DMS153 (cell line): ENCODE results near the gene F7.
"Not testable (repeated sequence)": the region's sequence is repeated elsewhere in the genome, so short reads cannot be mapped to it uniquely, and the experiment has no call there.

ENCODE experiments used
- DNase-seq: peaks from one replicate; lab custom pipeline; 2025; lab: John Stamatoyannopoulos, UW

Gene F7

DNA sequence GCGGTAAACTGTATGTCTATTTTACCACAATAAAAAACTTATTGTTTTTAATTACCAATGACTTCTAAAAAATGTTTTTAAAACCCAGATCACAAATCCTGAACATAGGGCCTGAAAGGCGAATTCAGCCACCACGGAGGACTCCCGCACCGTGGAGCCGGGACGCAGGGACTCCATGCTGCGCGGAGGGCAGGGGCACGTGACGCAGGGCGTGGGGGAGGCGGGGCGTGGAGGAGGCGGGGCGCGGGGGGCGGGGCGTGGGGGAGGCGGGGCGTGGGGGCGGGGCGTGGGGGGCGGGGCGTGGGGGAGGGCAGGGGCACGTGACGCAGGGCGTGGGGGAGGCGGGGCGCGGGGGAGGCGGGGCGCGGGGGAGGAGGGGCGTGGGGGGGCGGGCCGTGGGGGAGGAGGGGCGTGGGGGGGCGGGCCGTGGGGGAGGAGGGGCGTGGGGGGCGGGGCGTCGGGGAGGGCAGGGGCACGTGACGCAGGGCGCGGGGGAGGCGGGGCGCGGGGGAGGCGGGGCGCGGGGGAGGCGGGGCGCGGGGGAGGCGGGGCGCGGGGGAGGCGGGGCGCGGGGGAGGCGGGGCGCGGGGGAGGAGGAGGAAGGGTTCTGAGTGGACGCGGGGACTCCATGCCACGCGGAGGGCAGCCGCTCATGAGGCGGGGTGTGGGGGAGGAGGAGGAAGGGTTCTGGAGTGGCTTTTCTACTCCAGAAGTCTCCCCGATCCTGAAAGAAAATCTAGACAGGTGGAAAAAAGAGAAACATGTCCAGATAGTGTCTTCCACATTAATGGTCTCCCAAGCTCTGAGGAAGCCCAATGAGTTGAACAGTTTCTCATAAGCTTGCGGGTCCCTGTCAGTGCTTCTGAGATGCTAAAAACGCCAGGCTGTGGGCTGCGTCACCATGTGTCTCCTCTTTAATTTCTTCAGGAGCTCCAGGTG, 48.5 kb downstream of the F7 start:
- DNase-seq: no peak

DNA sequence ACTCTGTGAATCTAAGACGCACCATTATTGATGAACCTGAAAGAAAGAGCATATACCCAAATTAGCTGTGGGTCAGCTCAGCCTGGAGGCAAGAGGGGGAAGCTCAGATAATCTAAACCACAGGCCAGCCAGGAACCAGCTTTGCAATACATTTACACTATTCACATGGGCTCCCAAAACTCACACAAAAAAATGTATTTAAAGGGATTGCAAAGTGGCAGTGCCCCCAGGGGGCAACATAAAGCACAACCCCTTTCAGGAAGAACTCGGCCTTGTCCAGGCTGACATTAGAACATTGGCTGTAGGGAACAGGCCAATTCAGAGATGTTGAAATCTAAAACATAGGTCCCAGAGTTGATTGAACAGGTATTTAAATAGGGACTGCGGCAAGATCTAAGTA, 49.6 kb downstream of the F7 start:
- no peak for DNase-seq

DNA sequence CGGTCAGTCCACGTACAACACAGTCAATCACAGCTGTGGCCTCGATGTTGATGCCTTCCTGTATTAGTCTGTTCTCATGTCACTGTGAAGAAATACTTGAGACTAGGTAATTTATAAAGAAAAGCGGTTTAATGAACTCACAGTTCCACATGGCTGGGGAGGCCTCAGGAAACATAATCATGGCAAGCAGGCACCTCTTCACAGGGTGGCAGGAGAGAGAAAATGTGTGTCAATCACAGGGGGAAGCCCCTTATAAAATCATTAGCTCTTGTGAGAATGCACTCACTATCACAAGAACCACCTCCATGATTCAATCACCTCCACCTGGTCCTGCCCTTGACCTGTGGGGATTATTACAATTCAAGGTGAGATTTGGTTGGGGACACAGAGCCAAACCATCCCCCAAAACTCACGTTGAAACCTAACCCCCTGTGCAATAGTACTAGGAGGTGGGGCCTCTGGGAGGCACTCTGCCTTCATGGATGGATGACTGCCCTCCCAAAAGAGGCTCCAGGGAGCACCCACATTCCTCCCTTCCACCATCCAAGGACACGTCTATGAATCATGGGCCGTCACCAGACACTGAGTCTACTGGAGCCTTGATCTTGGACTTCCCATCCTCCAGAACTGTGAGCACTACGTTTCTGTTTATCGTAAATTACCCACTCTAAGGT, 50.5 kb downstream of the F7 start:
- no peak for DNase-seq

DNA sequence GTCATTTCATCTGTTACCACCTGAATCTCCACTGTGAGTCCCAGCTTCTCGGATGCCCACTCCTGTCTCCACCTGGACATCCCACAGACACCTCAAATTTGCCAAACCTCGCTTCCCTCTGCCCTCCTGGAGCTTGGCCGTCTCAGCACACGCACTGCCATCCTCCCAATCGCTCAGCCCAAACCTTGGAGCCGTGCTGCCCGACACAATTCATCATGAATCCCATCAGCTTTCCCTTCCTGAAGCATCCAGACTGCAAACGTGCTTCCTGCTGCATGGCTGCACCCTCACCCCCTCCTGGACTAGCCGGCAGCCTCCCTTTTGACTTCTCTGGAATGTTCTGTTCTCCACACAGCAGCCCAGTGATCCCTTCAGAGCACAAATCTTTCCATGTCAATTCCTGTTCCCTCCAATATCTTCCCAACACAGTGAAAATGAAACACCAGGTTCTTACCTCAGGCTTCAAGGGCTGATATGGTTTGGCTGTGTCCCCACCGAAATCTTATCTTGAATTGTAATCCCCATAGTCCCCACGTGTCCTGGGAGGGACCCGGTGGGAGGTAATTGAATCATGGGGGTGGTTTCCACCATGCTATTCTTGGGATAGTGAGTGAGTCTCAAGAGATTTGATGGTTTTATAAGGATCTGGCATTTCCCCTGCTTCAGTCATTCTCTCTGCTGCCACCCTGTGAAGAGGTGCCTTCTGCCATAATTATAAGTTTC, 51.8 kb downstream of the F7 start:
- DNase-seq: no peak

DNA sequence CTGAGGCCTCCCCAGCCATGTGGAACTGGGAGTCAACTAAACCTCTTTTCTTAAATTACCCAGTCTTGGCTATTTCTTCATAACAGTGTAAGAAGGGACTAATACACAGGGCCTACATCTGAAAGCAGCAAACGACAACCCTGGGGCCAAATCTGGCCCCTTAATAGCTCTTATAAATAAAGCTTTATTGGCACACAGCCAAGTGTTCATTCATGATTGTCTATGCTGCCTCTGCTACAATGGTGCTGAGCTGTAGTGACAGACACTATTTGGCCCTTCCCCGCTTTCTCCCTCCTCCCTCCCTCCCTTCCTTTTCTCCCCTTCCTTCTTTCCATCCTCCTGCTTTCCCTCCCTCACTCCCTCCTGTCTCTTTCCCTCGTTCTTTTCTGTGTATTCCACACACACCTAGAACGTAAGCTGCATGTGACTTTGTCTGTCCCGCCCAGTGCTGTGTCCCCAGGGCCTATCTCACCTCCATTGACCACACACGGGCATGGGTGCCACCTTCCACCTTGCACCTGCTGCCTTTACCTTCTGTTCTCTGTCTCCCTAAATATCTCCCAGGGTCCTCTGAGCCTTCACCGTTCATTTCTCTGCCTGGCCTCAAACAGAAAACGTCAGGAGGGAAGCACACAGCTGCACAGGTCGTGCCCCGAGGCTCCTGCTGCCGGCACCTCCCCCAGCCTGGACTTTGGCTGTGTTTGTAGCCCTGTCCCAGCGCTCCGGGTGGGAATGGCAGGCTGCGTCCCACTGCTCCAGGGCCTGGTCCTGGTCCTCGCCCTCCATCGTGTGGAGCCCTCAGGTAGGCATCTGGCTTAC, 52.5 kb downstream of the F7 start, which contains the start of gene PROZ:
Gene PROZ, plus strand, starts transcription at position 720 of the 819 bp plus-strand sequence. Its CDS starts 13 bp downstream, at position 733.
- DNase-seq: no peak

DNA sequence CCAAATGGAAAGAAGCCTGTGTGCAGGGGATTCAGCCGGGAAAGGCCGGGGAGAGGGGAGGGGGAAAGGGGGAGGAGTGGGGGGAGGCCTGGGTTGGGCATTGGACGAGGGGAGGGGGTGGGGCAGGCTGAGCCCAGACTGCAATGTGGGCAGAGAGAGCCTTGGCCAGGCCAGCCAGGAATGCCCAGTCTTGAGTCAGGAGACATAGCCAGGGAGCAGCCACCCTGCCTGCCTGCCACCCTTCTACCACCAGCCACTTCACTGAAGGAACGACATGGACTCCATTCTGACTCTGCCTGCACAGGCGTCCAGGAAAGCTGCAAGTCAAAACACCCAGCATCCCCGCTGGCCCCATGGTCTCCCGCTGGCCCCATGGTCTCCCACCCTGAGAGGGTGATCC, 53.4 kb downstream of the F7 start:
- DNase-seq: no peak

DNA sequence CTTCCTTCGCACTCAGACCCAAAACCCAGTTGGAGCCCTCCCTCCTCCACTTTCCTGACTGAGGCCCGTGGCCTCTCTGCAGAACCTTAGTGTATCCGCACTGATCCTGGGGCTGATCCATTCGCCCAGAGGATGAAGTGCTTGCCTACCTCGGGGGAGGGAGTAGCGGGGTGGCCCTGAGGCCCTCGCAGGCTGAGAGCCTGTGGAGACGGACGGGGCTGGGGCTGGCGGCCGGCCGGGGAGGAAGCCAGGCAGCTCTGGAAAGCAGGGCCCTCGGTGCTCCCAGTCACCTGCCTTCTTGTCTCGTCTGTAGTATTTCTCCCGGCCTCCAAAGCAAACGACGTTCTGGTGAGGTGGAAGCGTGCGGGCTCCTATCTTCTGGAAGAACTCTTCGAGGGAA, 54.1 kb downstream of the F7 start:
- DNase-seq: no peak

DNA sequence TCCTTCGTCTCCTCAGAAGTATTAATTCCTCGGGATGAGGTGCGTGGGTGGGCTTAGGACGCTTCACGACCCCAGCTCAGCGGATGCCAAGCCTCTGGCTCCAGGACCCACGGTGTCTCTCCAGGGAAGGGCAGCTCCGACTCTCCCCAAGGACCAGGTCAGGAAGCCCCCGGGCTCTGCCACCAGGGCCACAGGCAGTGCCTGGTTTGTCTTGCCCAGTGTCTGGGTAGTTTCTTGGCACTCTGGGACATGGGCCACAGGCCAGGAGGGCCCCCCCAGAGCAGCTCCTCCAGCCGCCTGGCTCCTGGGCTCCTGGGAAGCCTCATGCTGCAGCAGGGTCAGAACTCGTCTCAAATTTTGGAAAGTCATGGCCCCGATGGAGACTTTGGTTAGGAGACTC, 55.4 kb downstream of the F7 start:
- no peak for DNase-seq

DNA sequence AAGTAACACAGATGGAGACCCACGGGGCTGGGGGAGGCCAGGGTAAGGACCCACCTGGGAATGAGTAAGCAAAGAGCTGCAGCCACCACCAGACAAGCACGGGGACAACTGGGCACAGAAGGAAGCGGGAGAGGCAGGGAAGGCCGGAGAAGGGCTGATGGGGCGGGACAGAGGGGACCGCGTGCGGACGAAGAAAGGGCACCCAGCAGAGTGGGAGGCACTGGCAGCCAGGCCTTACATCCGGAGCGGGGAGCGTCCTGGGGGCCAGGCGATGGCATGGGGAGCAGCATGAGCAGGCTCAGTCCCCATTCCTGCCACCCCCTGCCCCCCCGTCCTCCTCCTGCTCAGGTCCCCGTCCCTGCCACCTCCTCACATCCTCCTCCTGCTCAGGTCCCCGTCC, 55.8 kb downstream of the F7 start:
- DNase-seq: no peak

DNA sequence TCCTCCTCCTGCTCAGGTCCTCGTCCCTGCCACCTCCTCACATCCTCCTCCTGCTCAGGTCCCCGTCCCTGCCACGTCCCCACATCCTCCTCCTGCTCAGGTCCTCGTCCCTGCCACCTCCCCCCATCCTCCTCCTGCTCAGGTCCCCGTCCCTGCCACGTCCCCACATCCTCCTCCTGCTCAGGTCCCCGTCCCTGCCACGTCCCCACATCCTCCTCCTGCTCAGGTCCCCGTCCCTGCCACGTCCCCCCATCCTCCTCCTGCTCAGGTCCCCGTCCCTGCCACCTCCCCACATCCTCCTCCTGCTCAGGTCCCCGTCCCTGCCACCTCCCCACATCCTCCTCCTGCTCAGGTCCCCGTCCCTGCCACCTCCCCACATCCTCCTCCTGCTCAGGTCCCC, 56.4 kb downstream of the F7 start:
- not testable (repeated sequence) for DNase-seq

DNA sequence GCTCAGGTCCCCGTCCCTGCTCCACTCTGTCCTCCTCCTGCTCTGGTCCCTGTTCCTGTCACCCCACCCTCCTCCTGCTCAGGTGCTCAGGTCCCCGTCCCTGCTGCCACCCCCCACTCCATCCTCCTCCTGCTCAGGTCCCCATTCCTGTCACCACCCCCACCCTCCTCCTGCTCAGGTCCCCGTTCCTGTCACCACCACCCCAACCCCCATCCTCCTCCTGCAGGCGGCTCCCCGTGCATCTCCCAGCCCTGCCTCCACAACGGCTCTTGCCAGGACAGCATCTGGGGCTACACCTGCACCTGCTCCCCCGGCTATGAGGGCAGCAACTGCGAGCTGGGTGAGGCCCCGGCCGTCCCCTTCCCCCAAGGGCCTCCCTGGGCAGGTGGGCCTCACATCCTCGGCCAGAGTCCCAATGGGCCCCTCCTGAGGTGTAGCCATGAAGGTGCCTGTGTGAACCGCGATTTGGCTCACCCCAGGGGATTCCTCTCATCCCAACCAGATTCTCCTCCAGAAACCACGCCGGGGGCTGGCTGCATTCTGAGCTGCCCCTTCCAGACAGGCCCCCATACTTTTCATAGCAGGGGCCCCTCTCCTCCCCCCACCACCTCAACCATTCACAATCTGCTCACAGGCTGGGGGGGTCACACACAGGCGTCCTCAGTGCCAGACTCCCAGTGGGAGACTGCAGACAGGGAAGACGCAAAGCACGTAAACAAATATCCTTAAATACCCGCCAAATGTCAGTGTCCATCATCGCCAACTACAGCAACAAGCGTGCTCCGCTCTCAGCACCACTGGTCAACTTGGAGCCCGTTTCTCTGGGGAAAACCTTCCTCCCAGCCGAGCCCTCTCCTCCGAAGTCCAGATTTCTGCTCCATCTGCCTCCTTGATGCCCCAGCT, 57.4 kb downstream of the F7 start:
- DNase-seq: no peak

DNA sequence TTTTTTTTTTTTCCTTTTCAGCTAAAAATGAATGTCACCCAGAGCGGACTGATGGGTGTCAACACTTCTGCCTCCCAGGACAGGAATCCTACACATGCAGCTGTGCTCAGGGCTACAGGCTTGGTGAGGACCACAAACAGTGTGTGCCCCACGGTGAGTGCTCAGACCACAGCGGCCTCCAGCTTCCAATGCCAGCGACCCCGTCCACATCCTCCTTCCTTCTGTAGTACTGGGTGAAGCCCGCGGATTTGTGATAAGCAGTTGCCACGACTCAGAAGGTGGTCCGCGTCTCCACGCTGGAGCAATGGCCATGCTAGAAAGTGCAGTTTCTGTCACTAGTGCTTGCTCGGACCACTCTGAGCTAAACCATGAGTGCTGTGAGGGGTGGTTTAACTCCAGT, 58.9 kb downstream of the F7 start:
- no peak for DNase-seq

DNA sequence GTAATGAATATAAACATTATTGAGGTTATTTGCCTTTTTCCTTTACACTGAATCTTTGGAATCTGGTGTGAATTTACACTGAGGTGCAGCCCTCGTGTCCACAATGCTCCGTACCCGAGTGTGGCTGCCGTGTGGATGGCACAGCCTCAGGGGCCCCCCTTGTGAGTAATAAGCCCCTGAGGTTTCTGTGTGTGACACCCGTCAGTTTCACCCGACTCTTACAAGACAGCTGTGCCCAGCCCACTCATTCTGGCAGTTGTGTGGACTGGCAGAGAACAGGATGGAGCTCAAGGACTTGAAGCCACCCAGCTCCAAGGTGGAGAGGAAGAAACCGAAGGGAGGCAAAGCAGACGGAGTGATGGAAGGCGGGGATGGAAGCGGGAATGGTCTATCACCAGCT, 60.7 kb downstream of the F7 start:
- DNase-seq: no peak

DNA sequence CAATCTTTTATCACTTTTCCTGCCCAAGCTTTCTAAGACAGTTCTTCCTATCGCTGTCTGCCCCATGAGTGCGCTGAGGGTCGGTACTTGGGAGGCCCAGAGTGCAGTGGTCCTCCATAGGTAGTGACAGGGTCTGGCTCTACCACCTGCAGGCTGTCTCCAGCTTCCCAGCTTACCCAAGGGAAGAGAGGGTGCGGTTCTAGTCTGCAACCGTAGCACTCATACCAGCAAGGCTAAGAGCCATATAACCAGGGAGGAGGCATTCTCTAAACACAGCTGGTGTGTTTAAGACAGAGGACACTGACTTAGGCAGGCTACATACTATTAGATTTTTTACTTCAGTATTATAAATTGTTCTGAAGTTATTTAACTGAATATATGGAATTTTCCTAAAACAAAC, 61.1 kb downstream of the F7 start:
- DNase-seq: no peak

DNA sequence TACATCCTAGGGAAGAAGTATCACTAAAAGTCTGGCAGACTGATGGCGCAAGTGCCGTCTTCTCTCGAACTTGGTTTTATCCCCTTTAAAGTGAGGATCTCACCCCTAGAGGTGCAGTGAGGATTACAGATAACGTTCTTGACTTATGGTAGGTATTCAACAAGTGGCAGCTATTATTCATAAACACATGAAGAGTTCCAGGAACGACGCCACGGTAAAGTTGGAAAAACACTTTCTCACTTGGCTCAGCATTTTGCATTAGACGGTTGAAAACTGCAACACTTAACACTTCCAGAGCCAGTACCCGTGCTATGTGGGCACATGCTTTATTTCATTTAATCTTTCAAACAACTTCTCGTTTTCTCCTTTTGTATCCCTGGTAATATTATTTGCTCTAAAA, 61.6 kb downstream of the F7 start:
- DNase-seq: no peak

DNA sequence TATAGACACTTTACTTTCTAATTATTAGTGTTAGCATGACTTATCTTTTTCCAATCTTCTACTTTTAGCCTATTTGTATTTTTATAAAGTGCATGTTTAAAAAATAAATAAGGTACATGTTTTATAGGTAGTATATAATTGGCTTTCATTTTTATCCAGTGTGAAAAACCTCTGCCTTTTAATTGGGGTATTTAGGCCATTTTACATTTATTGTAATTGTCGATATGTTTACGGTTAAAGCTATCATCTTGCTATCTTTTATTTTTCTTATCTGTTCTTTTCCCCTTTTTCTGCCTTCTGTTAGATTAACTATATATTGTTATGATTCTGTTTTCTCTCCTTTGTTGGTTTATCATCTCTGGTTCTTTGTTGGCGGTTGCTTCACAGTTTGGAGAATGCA, 62.0 kb downstream of the F7 start:
- no peak for DNase-seq

DNA sequence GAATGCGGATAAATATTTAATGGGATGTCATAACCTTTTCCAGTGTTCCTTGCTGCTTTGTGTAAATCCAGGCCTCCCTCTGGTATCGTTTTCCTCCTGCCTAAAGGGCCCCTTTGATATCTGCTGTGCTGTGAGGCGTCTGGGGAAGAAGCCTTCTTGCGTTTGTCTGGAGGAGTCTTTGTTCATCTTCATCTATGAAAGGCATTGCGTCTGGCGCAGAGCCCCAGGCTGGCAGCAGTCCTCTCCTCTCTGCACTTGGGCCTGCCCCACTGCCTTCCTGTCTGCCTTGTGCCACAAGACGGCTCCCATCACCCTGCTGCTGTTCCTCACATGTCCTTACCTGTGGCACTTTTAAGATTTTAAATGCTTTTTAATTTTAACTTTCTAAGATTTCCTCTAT, 62.6 kb downstream of the F7 start:
- DNase-seq: no peak

DNA sequence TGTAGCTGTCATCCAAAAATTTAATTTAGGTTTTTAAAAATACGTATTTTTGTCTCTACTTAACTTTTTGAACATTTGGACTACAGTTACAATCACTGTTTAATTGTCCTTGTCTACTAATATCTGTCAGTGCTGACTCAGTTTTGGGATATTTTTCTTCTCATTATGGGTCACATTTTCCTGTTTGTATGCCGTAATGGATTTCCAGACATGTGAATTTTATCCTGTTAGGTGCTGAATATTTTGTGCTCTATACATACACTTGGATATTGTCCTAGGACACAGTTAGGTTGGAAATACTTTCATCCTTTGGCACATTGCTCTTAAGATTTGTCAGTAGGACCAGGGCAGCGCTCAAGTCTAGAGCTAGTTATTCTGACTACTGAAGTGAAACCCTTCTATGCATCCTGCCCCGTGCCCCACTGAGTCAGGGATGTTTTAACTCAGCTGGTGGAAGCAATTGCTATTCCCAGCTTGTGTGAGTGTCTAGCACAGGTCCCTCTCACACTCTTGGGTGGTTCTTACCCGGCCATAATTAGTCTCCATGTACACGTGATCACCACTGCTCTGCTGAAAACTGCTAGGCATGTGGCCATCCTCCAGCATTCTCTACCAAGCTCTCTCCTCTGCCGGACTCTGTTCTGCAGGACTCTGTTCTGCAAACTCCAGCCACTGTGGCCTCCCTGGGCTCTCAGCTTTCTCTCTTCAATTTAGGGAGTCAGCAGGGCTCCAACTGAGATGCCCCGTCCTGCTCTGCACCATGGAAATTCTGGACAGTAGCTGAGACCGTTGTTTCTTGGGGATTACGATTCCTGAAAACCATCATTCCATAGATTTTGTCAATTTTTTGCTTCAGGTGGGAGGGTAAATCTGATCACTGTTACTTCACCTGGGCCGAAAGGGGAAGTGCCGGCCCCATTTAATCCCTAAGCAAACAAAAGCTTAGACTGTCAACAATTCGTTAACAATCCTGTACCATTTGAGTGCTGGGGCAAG, 64.0 kb downstream of the F7 start:
- peak; percentile 31 for DNase-seq
